ENCODE data around the gene NME3.

The NME3 gene

GRCh38 chr16:1770328-1771187 is 785 bp downstream of the NME3 start:
- in situ Hi-C loops (cut with HindIII; ENCODE audit: low sequenced_read_pairs): no loop called here

GRCh38 chr16:1769402-1770300 is 1.7 kb downstream of the NME3 start:
- in situ Hi-C loops (cut with HindIII; ENCODE audit: low sequenced_read_pairs): loop anchor here (10.0 kb wide), 1 partner anchor 65 kb away; the partner anchor contains the start of gene MAPK8IP3

- in situ Hi-C loops (cut with HindIII; ENCODE audit: low sequenced_read_pairs): loop anchor here (10.0 kb wide), 1 partner anchor 64 kb away; the partner anchor contains the start of gene MAPK8IP3
These were observed 2.5 kb downstream of the NME3 start for GRCh38 chr16:1768767-1769401.

GRCh38 chr16:1768061-1768766 is 3.1 kb downstream of the NME3 start:
- in situ Hi-C loops (cut with HindIII; ENCODE audit: low sequenced_read_pairs): loop anchor here (10.0 kb wide), 1 partner anchor 63 kb away; the partner anchor contains the start of gene MAPK8IP3

- in situ Hi-C loops (cut with HindIII; ENCODE audit: low sequenced_read_pairs): loop anchor here (10.0 kb wide), 1 partner anchor 63 kb away; the partner anchor contains the start of gene MAPK8IP3
These were observed 4.0 kb downstream of the NME3 start for GRCh38 chr16:1767116-1767994.

GRCh38 chr16:1766701-1767100 is 4.6 kb downstream of the NME3 start:
- in situ Hi-C loops (cut with HindIII; ENCODE audit: low sequenced_read_pairs): loop anchor here (10.0 kb wide), 1 partner anchor 62 kb away; the partner anchor contains the start of gene MAPK8IP3

GRCh38 chr16:1766231-1766630 is 5.1 kb downstream of the NME3 start:
- in situ Hi-C loops (cut with HindIII; ENCODE audit: low sequenced_read_pairs): loop anchor here (10.0 kb wide), 1 partner anchor 61 kb away; the partner anchor contains the start of gene MAPK8IP3

GRCh38 chr16:1765826-1766225 is 5.5 kb downstream of the NME3 start:
- in situ Hi-C loops (cut with HindIII; ENCODE audit: low sequenced_read_pairs): loop anchor here (10.0 kb wide), 1 partner anchor 61 kb away; the partner anchor contains the start of gene MAPK8IP3

GRCh38 chr16:1764971-1765370 is 6.4 kb downstream of the NME3 start:
- in situ Hi-C loops (cut with HindIII; ENCODE audit: low sequenced_read_pairs): loop anchor here (10.0 kb wide), 1 partner anchor 60 kb away; the partner anchor contains the start of gene MAPK8IP3

- in situ Hi-C loops (cut with HindIII; ENCODE audit: low sequenced_read_pairs): loop anchor here (10.0 kb wide), 1 partner anchor 59 kb away; the partner anchor contains the start of gene MAPK8IP3
These were observed 7.5 kb downstream of the NME3 start for GRCh38 chr16:1763521-1764511.

- in situ Hi-C loops (cut with HindIII; ENCODE audit: low sequenced_read_pairs): loop anchor here (10.0 kb wide), 1 partner anchor 58 kb away; the partner anchor contains the start of gene MAPK8IP3
These were observed 8.3 kb downstream of the NME3 start for GRCh38 chr16:1762879-1763520.

GRCh38 chr16:1762196-1762878 is 9.0 kb downstream of the NME3 start:
- in situ Hi-C loops (cut with HindIII; ENCODE audit: low sequenced_read_pairs): loop anchor here (10.0 kb wide), 1 partner anchor 58 kb away; the partner anchor contains the start of gene MAPK8IP3

GRCh38 chr16:1761751-1762150 is 9.6 kb downstream of the NME3 start:
- in situ Hi-C loops (cut with HindIII; ENCODE audit: low sequenced_read_pairs): loop anchor here (10.0 kb wide), 1 partner anchor 57 kb away; the partner anchor contains the start of gene MAPK8IP3

- in situ Hi-C loops (cut with HindIII; ENCODE audit: low sequenced_read_pairs): loop anchor here (10.0 kb wide), 1 partner anchor 56 kb away; the partner anchor contains the start of gene MAPK8IP3
These were observed 10.4 kb downstream of the NME3 start for GRCh38 chr16:1760911-1761310.

- in situ Hi-C loops (cut with HindIII; ENCODE audit: low sequenced_read_pairs): no loop called here
These were observed 11.8 kb downstream of the NME3 start for GRCh38 chr16:1759511-1759910.

GRCh38 chr16:1758923-1759322 is 12.4 kb downstream of the NME3 start:
- in situ Hi-C loops (cut with HindIII; ENCODE audit: low sequenced_read_pairs): no loop called here

Measured in endothelial cell of hepatic sinusoid (primary cell).